ENCODE measurements around the gene SYNCRIP. TPM values are rescaled to one million over a fixed set of nuclear protein-coding genes. Genes with fewer than 3 reads are reported as not detected.

Gene SYNCRIP
- total and polyA plus RNA-seq, 2 of the 4 experiments (the other 2 are of a cell fraction), result 50.1 to 59.3 TPM

DNA sequence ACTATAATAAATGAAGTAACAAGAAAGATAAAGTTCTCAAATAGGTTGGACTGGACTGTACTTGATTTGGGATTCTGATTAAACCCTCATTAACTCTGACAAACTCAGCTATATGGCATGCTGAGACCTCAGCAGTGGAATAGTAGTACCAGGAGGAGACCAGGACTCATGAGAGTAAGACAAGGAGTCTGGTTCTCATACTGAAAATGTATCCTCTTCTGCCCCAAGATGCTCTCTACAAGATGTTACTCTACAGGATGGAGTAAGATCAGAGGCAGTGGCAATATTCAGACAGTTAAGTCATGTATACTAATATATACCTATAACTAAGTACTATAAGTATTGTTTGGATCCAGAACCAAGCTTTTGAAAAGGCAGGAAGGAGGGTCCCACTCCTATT, 31.9 kb upstream of the SYNCRIP start (continued):
- TF ChIP-seq, protein P1, sequence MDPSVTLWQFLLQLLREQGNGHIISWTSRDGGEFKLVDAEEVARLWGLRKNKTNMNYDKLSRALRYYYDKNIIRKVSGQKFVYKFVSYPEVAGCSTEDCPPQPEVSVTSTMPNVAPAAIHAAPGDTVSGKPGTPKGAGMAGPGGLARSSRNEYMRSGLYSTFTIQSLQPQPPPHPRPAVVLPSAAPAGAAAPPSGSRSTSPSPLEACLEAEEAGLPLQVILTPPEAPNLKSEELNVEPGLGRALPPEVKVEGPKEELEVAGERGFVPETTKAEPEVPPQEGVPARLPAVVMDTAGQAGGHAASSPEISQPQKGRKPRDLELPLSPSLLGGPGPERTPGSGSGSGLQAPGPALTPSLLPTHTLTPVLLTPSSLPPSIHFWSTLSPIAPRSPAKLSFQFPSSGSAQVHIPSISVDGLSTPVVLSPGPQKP (IDR thresholded peaks at IDR 0.05; ENCODE audit: borderline replicate concordance, low read depth, low read length), result no peak
- TF ChIP-seq MAFK (IDR thresholded peaks at IDR 0.05; ENCODE audit: low read depth, low read length) (no peak), CHD1 (IDR thresholded peaks at IDR 0.05; ENCODE audit: low read depth, low read length) (no peak)
- TF ChIP-seq, protein P2, sequence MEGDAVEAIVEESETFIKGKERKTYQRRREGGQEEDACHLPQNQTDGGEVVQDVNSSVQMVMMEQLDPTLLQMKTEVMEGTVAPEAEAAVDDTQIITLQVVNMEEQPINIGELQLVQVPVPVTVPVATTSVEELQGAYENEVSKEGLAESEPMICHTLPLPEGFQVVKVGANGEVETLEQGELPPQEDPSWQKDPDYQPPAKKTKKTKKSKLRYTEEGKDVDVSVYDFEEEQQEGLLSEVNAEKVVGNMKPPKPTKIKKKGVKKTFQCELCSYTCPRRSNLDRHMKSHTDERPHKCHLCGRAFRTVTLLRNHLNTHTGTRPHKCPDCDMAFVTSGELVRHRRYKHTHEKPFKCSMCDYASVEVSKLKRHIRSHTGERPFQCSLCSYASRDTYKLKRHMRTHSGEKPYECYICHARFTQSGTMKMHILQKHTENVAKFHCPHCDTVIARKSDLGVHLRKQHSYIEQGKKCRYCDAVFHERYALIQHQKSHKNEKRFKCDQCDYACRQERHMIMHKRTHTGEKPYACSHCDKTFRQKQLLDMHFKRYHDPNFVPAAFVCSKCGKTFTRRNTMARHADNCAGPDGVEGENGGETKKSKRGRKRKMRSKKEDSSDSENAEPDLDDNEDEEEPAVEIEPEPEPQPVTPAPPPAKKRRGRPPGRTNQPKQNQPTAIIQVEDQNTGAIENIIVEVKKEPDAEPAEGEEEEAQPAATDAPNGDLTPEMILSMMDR (conservative IDR thresholded peaks at IDR 0.05; ENCODE audit: low read depth, low read length), result no peak

All from IMR-90 (cell line).